Fibroblast of mammary gland (primary cell): ENCODE results near the gene SLC24A3.

ENCODE experiments used
- DNase-seq: peaks from one replicate; pipeline ENCODE4 v3.0.0-alpha.2; 2010; ENCODE audit warnings: low read depth
- H3K4me3 ChIP-seq: 2 replicates; pipeline ENCODE4 v1.5.1; 2011; ENCODE audit warnings: low read depth, mild to moderate bottlenecking, low read length, moderate library complexity; ENCODE audit not compliant: control insufficient read depth
- CTCF ChIP-seq: conservative IDR thresholded peaks from 2 replicates; pipeline ENCODE4 v1.5.1; 2011; ENCODE audit warnings: low read depth, low read length, inconsistent platforms; ENCODE audit not compliant: control insufficient read depth, insufficient read depth

The SLC24A3 gene

GRCh38 chr20:19449051-19449450 lies 236.6 kb downstream of the SLC24A3 start:
- no peak for DNase-seq
- TF ChIP-seq CTCF, result no peak
- H3K4me3 ChIP-seq, result no peak overlapping the region

GRCh38 chr20:19451231-19451922 lies 238.9 kb downstream of the SLC24A3 start:
- no peak overlapping the region for H3K4me3 ChIP-seq
- no peak for TF ChIP-seq CTCF
- DNase-seq, result no peak

GRCh38 chr20:19451923-19452295 lies 239.5 kb downstream of the SLC24A3 start:
- TF ChIP-seq CTCF, result no peak
- H3K4me3 ChIP-seq, result no peak overlapping the region
- DNase-seq, result no peak

- TF ChIP-seq CTCF, result no peak
- no peak overlapping the region for H3K4me3 ChIP-seq
- DNase-seq, result no peak
Observed at GRCh38 chr20:19453410-19453809, 241.0 kb downstream of the SLC24A3 start.

GRCh38 chr20:19453862-19454261 lies 241.4 kb downstream of the SLC24A3 start:
- no peak for TF ChIP-seq CTCF
- DNase-seq, result no peak
- no peak overlapping the region for H3K4me3 ChIP-seq

GRCh38 chr20:19456595-19457395 lies 244.4 kb downstream of the SLC24A3 start:
- no peak for DNase-seq
- no peak overlapping the region for H3K4me3 ChIP-seq
- no peak for TF ChIP-seq CTCF
